ENCODE measurements around the gene ADARB2. TPM values are rescaled to one million over a fixed set of nuclear protein-coding genes. Genes with fewer than 3 reads are reported as not detected.

ADARB2 gene
- total and polyA plus RNA-seq, 3 experiments from 2014 or later: not detected

DNA sequence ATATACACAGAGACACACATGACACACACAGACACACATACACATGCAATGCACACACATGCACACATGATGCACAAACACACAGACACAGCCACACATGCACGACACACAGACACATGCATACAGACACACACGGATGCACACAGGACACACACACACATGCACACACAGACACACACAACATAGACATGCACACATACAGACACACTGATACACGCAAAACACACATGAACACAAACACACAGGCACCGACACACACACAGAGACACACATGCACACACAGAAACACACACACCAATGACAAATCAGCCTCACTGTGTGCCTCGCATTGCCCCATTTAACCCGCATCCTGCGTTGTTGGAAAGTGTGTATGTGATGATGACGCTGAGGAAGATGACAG, 232.4 kb downstream of the ADARB2 start:
- CTCF ChIA-PET: no interaction called here
- no peak overlapping the region for H3K27ac ChIP-seq (ENCODE audit: low read depth, low read length)
- no peaks in the 10 kb centered on the region for H3K27me3 ChIP-seq (ENCODE audit: insufficient read depth, low read length, poor library complexity, severe bottlenecking)
- no peak overlapping the region for H3K4me3 ChIP-seq (ENCODE audit: low read length)
- H3K4me1 Mint-ChIP-seq: no peaks in the 10 kb centered on the region
- no peaks in the 10 kb centered on the region for H3K36me3 ChIP-seq (ENCODE audit: insufficient read depth, low read length)
- no peaks in the 10 kb centered on the region for H3K4me1 ChIP-seq (ENCODE audit: insufficient read depth, low read length)
- H3K27me3 Mint-ChIP-seq: peaks cover 2 to 6% of the 10 kb centered on the region in 2 donors
- no peaks in the 10 kb centered on the region for H3K36me3 Mint-ChIP-seq
- H3K4me3 Mint-ChIP-seq: no peak overlapping the region
- DNase-seq: no peak
- H3K27ac Mint-ChIP-seq: peak overlapping the region in 1 of 8 donors; percentile 44
- no peaks in the 10 kb centered on the region for H3K9me3 ChIP-seq (ENCODE audit: low read length)
- H3K9me3 Mint-ChIP-seq: peaks cover 0 to 3% (median 0%) of the 10 kb centered on the region in 5 donors
- POLR2A ChIA-PET: no interaction called here

DNA sequence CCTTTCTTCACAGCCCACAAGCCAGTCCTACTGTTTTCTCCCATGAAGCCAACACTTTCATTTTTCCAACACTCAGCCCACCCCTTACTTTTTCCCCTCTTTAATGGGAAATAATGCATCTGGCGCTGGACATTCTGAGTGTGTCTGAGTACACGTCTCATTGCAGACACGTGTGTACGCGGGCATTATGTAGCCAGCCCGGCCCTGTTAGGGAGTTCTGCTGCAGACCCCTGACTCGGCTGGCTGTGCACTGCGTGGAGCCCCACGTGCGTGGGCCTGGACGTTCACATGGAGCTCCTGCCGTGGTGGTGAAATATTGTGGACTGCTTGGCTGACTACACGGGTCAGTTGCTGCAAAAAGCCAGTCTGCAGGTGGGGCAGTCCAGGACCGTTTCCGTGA, 233.0 kb downstream of the ADARB2 start:
- Histone ChIP-seq H3K36me3 (ENCODE audit: insufficient read depth, low read length) (no peaks in the 10 kb centered on the region), H3K27me3 (ENCODE audit: insufficient read depth, low read length, poor library complexity, severe bottlenecking) (no peaks in the 10 kb centered on the region), H3K4me3 (ENCODE audit: low read length) (no peak overlapping the region), H3K9me3 (ENCODE audit: low read length) (no peaks in the 10 kb centered on the region), H3K4me1 (ENCODE audit: insufficient read depth, low read length) (no peaks in the 10 kb centered on the region), H3K27ac (ENCODE audit: low read depth, low read length) (no peak overlapping the region)
- H3K9me3 Mint-ChIP-seq: peaks cover 0 to 3% (median 0%) of the 10 kb centered on the region in 5 donors
- H3K27ac Mint-ChIP-seq: no peak overlapping the region
- POLR2A ChIA-PET: no interaction called here
- CTCF ChIA-PET: no interaction called here
- no peak for DNase-seq
- no peaks in the 10 kb centered on the region for H3K36me3 Mint-ChIP-seq
- H3K4me3 Mint-ChIP-seq: no peak overlapping the region
- H3K27me3 Mint-ChIP-seq: peaks cover 2 to 6% of the 10 kb centered on the region in 2 donors
- H3K4me1 Mint-ChIP-seq: no peaks in the 10 kb centered on the region

GRCh38 chr10:1502451-1502850, 234.9 kb downstream of the ADARB2 start:
- H3K4me3 Mint-ChIP-seq: no peak overlapping the region
- Histone ChIP-seq H3K27ac (ENCODE audit: low read depth, low read length) (no peak overlapping the region), H3K4me3 (ENCODE audit: low read length) (no peak overlapping the region), H3K36me3 (ENCODE audit: insufficient read depth, low read length) (no peaks in the 10 kb centered on the region), H3K9me3 (ENCODE audit: low read length) (no peaks in the 10 kb centered on the region), H3K4me1 (ENCODE audit: insufficient read depth, low read length) (no peaks in the 10 kb centered on the region), H3K27me3 (ENCODE audit: insufficient read depth, low read length, poor library complexity, severe bottlenecking) (no peaks in the 10 kb centered on the region)
- H3K36me3 Mint-ChIP-seq: no peaks in the 10 kb centered on the region
- DNase-seq: no peak
- ChIA-PET POLR2A (no interaction called here), CTCF (no interaction called here)
- peaks cover 0 to 2% (median 0%) of the 10 kb centered on the region in 5 donors for H3K9me3 Mint-ChIP-seq
- peaks cover 2 to 3% of the 10 kb centered on the region in 2 donors for H3K27me3 Mint-ChIP-seq
- no peak overlapping the region for H3K27ac Mint-ChIP-seq
- H3K4me1 Mint-ChIP-seq: no peaks in the 10 kb centered on the region

- Histone ChIP-seq H3K27ac (ENCODE audit: low read depth, low read length) (no peak overlapping the region), H3K9me3 (ENCODE audit: low read length) (no peaks in the 10 kb centered on the region), H3K36me3 (ENCODE audit: insufficient read depth, low read length) (no peaks in the 10 kb centered on the region), H3K27me3 (ENCODE audit: insufficient read depth, low read length, poor library complexity, severe bottlenecking) (no peaks in the 10 kb centered on the region), H3K4me1 (ENCODE audit: insufficient read depth, low read length) (no peaks in the 10 kb centered on the region), H3K4me3 (ENCODE audit: low read length) (no peak overlapping the region)
- Mint-ChIP-seq H3K4me3 (no peak overlapping the region), H3K27me3 (peaks cover 0 to 2% of the 10 kb centered on the region in 2 donors), H3K36me3 (no peaks in the 10 kb centered on the region), H3K9me3 (no peaks in the 10 kb centered on the region), H3K4me1 (no peaks in the 10 kb centered on the region), H3K27ac (no peak overlapping the region)
- DNase-seq: no peak
- CTCF ChIA-PET: no interaction called here
- POLR2A ChIA-PET: no interaction called here
Measured at GRCh38 chr10:1499359-1499957, 237.9 kb downstream of the ADARB2 start.

DNA sequence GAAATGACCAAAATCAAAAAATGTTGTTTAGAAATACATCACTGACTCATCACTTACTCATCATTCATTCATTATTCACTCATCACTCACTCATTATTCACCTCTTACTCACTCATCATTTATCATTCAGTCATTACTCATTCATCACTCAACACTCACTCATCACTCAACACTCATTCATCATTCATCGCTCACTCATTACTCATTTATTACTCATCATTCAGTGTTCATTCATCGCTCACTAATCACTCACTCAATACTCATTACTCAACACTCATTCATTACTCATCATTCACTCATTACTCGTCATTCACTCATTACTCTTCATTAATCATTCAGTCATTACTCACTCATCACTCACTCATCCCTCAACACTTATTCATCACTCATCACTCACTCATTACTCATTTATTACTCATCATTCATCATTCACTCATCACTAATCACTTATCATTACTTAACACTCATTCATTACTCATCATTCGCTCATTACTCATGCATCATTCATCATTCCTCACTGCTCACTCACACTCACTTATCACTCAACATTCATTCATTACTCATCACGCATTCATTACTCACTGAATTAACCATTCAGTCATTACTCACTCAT, 238.5 kb downstream of the ADARB2 start:
- Mint-ChIP-seq H3K36me3 (no peaks in the 10 kb centered on the region), H3K27me3 (peaks cover 0 to 2% of the 10 kb centered on the region in 2 donors), H3K27ac (no peak overlapping the region), H3K9me3 (no peaks in the 10 kb centered on the region), H3K4me1 (no peaks in the 10 kb centered on the region), H3K4me3 (no peak overlapping the region)
- Histone ChIP-seq H3K4me1 (ENCODE audit: insufficient read depth, low read length) (no peaks in the 10 kb centered on the region), H3K4me3 (ENCODE audit: low read length) (no peak overlapping the region), H3K27me3 (ENCODE audit: insufficient read depth, low read length, poor library complexity, severe bottlenecking) (no peaks in the 10 kb centered on the region), H3K27ac (ENCODE audit: low read depth, low read length) (no peak overlapping the region), H3K36me3 (ENCODE audit: insufficient read depth, low read length) (no peaks in the 10 kb centered on the region), H3K9me3 (ENCODE audit: low read length) (no peaks in the 10 kb centered on the region)
- no peak for DNase-seq
- POLR2A ChIA-PET: no interaction called here
- CTCF ChIA-PET: no interaction called here

GRCh38 chr10:1495915-1496517, 241.3 kb downstream of the ADARB2 start:
- Mint-ChIP-seq H3K9me3 (no peaks in the 10 kb centered on the region), H3K27ac (no peak overlapping the region), H3K4me3 (no peak overlapping the region), H3K4me1 (no peaks in the 10 kb centered on the region), H3K27me3 (peaks cover 4 to 5% of the 10 kb centered on the region in 2 donors), H3K36me3 (no peaks in the 10 kb centered on the region)
- DNase-seq: no peak
- no peak overlapping the region for H3K27ac ChIP-seq (ENCODE audit: low read depth, low read length)
- POLR2A ChIA-PET: no interaction called here
- H3K9me3 ChIP-seq (ENCODE audit: low read length): no peaks in the 10 kb centered on the region
- no peak overlapping the region for H3K4me3 ChIP-seq (ENCODE audit: low read length)
- H3K36me3 ChIP-seq (ENCODE audit: insufficient read depth, low read length): no peaks in the 10 kb centered on the region
- H3K27me3 ChIP-seq (ENCODE audit: insufficient read depth, low read length, poor library complexity, severe bottlenecking): no peaks in the 10 kb centered on the region
- CTCF ChIA-PET: no interaction called here
- H3K4me1 ChIP-seq (ENCODE audit: insufficient read depth, low read length): no peaks in the 10 kb centered on the region

DNA sequence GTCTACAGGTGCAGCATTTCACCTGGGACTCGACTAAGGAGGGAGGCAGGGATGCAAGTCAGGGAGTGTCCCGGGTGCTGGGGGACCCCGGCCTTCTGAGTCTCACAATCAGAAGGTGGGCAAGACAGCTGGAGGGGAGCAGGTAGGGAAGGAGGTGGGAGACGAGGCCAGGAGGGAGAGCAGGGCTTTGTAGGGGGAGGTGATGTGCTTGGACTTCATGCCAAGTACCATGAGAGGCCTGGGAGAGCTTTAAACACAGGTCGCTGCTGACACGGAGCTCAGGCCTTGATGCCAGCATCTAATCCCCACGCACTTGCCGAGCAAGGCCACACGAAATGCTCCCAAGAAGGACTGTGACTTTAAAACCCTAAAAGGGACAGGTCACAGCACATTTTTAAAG, 244.7 kb downstream of the ADARB2 start:
- H3K4me1 Mint-ChIP-seq: no peaks in the 10 kb centered on the region
- peaks cover 3 to 5% of the 10 kb centered on the region in 2 donors for H3K27me3 Mint-ChIP-seq
- Histone ChIP-seq H3K27me3 (ENCODE audit: insufficient read depth, low read length, poor library complexity, severe bottlenecking) (no peaks in the 10 kb centered on the region), H3K4me3 (ENCODE audit: low read length) (no peak overlapping the region), H3K27ac (ENCODE audit: low read depth, low read length) (no peak overlapping the region), H3K36me3 (ENCODE audit: insufficient read depth, low read length) (no peaks in the 10 kb centered on the region), H3K9me3 (ENCODE audit: low read length) (no peaks in the 10 kb centered on the region), H3K4me1 (ENCODE audit: insufficient read depth, low read length) (no peaks in the 10 kb centered on the region)
- POLR2A ChIA-PET: no interaction called here
- CTCF ChIA-PET: no interaction called here
- H3K36me3 Mint-ChIP-seq: no peaks in the 10 kb centered on the region
- H3K9me3 Mint-ChIP-seq: no peaks in the 10 kb centered on the region
- no peak overlapping the region for H3K4me3 Mint-ChIP-seq
- H3K27ac Mint-ChIP-seq: no peak overlapping the region
- no peak for DNase-seq

GRCh38 chr10:1491901-1492300, 245.4 kb downstream of the ADARB2 start:
- no peak overlapping the region for H3K27ac Mint-ChIP-seq
- H3K4me1 Mint-ChIP-seq: no peaks in the 10 kb centered on the region
- H3K9me3 ChIP-seq (ENCODE audit: low read length): no peaks in the 10 kb centered on the region
- ChIA-PET POLR2A (no interaction called here), CTCF (no interaction called here)
- H3K4me1 ChIP-seq (ENCODE audit: insufficient read depth, low read length): no peaks in the 10 kb centered on the region
- no peak overlapping the region for H3K4me3 Mint-ChIP-seq
- peaks cover 2 to 5% of the 10 kb centered on the region in 2 donors for H3K27me3 Mint-ChIP-seq
- H3K27me3 ChIP-seq (ENCODE audit: insufficient read depth, low read length, poor library complexity, severe bottlenecking): no peaks in the 10 kb centered on the region
- H3K27ac ChIP-seq (ENCODE audit: low read depth, low read length): no peak overlapping the region
- DNase-seq: no peak
- no peaks in the 10 kb centered on the region for H3K9me3 Mint-ChIP-seq
- no peak overlapping the region for H3K4me3 ChIP-seq (ENCODE audit: low read length)
- no peaks in the 10 kb centered on the region for H3K36me3 Mint-ChIP-seq
- no peaks in the 10 kb centered on the region for H3K36me3 ChIP-seq (ENCODE audit: insufficient read depth, low read length)
